ACHN (cell line): ENCODE data around the gene ZNF516.

ENCODE experiments used
- DNase-seq: peaks from one replicate; pipeline ENCODE4 v3.0.0-alpha.2; 2015
- in situ Hi-C: cut with HindIII; loops from 2 replicates; pipeline ENCODE4 v1.10.0; 2017; ENCODE audit warnings: low sequenced_read_pairs, low pct_ligation_motif_present, low pct_unique_long_range_greater_than_20kb

ZNF516 gene

DNA sequence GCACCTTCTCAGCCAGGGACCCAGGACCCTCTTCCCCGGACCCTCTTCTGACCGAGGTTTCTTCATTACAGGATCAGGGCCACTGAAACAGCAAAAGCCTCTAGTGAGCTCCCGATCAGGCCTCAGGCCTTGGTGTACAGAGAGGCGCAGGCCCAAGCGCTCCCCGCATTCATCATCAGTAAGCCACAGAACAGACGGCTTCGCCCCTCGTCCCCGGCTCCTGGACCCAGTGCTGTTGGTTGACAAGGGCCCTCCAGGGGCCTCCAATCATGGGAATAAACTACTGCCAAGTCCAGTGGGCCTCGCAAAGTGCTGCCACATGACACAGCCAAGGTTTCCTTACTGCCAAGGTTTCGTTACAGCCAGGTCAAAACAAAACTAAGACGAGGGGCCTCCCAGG lies 111.4 kb downstream of the ZNF516 start:
- in situ Hi-C loops = no loop called here

DNA sequence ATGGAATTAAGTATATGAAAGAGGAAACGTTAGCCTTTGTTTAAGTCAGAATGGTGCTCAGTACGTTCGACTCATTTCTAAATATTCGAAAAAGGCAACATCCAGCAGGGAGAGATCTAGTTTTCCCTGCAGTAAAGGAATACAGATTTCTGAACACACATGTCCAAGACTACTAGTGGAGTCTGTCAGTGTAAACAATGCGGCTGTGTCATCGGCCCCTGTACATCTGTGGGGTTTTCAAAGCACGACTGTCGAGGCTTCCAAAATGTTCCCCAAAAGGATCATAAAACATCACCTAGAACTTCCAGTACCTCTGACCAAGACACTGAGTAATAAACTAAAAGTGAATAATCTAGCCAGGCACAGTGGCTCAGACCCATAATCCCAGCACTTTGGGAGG lies 112.8 kb downstream of the ZNF516 start:
- in situ Hi-C loops = no loop called here
- DNase-seq = no peak

More for the DNA sequence above, 111.4 kb downstream of the ZNF516 start:
- DNase-seq = no peak

DNA sequence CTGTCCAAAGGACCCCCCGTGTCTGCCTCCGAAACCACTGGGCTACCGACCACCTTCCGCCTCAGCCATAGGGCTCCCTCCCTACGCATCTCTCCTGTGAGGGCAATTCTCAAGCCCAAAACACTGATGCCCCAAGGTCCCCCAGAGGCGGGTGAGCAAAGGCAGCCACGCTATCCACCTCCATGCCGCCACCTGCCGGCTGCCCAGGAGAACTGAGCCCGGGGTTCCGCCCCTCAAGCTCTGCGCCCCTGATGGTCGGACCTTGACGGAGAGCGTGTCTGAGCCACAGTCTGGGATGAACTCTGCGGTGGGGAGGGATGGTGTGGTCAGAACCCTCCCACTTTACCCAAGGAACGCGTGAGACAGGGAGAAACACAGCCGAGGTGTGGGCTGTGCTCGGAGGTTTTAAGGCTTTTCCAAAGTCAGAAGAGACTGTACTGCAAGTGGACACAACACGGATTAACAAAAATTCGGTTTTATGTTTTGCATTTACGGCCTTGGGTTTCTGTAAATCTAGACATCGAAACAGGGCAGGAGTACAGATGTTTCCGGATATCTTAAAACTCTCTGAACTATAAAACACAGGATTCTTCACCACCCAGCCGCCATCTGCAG lies 114.1 kb downstream of the ZNF516 start:
- no peak for DNase-seq
- in situ Hi-C loops = no loop called here

DNA sequence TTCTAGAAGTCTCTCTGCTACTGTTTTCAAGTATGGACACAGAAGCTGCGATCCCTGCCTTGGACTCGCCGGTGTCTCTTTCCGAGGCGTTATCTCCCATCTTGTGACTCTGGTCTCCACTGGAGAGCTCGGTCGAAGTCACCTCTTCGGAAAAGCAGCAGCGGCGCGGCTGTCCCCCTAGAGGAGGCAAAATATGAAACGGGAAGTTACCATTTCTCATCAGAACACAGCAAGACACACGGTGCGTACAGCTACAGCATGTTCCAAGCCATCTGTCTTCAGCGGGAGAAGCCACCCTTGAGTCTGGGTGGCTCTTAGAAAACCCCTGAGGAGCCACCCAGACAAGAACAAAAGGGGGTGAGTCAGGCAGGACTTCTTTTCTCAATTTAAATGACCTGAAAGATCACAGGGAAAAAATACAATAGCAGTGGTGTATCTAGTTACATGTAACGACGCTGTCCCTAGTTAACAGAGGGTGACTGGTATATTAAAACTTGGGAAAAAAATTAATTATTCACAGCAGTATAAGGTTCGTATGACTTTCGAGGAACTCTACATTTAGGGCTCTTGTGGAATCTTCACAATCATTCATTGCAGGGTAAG lies 114.8 kb downstream of the ZNF516 start:
- in situ Hi-C loops = no loop called here
- no peak for DNase-seq

DNA sequence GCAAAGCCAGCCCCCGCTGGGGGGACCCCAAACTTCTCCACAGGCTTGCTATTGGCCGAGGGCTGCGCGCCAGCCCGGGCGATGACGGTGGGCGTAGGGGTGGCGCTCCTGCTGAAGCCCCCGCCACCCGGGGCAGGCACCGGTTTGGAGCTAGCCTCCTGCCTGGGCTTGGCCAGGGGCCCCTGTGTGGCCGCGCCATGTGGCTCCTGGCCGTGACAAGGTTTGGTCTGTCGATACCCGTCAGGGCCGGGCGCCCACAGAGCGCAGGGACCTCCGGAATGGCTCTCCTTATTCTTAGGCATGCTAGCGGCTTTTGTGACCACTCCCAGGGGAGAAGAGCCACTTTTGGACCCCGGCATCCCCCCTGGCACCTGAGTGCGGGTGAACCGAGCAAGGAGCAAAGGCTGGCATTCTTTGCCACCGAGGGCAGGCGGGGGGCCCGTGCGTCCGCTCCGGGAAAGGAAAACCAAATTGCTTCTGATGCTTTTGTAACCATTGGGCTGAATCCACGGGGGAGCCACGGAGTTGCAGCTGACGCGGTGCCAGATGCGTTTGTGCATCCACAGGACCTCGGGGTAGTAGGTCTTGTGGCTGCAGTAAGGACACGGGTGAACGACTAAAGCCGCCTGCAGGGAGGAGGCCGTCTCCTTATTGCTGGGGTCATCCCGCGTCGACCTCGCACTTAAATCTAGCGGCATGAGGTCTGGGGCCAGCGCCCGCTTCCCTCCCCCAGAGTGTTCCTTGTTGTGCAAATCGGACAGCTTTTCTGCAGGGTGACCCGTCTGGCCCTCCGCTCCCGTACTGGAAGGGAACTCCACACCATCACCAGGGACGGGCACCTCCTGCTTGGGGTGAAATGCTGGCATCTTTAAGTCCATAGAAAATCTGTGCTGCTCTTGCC lies 115.6 kb downstream of the ZNF516 start:
- DNase-seq = no peak
- in situ Hi-C loops = no loop called here

DNA sequence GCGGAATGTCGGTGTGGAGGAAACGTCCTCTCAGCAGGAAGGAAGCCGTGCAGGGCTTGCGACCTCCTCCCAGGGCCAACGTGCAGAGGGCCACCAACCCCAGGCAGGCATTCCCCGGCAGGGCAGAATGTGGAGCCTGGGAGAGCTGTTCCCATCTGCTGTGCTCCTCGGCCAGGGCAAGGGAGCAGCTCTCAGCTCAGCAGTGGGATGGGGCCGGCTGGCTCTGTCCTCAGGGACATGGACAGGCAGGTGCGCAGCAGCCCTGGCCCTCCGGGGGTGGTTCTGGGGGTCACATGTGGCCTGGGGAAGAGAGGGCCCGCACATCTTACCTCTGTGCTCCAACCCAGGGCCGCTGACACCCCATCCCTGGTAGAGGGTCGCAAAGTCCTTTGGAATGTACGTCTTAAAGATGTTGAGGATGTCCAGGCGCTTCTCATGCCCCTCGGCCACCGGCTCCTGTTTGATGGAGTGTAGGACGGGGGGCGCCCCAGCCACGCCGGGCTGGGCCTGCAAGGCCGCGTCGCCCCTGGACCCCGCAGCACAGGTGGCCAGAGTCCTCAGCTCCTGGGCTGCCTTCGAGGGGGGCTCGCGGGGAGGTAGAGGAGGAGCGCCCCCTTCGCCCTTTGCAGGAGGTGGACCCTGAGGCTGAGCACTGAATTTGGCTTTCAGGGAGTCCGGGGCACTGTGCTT lies 116.4 kb downstream of the ZNF516 start:
- DNase-seq = no peak
- in situ Hi-C loops = no loop called here

DNA sequence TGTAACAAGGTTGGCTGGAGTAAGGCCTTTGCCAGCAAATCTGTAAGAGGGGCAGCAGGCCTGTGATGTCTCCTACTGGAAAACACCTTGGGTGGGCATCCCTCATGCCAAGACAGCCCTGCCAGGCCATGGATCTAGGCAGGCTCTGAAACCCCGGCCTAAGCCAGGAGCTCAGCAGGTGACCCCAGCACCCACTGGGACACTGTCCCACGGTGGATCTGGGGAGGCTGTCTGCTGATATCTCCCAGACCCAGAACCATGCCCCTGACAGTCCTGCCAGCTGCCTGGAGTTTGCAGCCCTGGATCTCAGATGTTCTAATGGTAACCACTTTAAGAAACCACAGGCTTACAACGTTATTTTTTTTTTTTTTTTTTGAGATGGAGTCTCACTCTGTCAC lies 117.7 kb downstream of the ZNF516 start:
- no peak for DNase-seq
- in situ Hi-C loops = no loop called here

DNA sequence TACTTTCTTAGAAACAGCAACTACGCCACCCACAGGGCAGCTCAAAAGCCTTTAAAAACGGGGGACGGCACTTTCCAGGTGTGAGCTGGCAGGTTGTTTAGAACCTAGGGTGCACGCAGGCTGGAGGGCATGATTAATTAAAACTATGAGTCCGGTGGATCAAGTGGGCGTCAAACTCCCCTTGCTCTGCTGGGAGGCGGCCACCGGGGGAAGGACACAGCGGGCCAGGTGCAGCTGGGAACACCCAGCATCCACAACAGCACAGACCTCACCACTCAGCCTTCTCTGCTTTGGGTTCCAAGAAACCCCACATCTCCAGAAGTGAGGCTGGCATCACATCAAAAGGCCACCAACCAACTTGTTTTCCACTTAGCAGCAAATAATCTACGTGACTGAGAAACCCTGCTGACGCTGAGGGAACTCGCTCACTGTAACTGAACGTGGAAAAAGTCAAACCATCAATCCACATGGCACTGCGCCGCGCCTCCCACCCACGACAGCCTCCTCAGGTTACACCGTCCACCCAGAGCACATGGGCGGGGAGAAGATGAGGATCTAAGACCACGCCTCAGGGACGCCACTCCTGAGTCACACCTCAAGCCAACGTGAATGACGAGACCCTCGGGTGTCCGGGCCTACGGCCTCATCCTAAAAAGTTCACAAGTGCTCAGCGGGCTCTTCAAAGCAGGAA lies 118.2 kb downstream of the ZNF516 start:
- in situ Hi-C loops = no loop called here
- DNase-seq = no peak

DNA sequence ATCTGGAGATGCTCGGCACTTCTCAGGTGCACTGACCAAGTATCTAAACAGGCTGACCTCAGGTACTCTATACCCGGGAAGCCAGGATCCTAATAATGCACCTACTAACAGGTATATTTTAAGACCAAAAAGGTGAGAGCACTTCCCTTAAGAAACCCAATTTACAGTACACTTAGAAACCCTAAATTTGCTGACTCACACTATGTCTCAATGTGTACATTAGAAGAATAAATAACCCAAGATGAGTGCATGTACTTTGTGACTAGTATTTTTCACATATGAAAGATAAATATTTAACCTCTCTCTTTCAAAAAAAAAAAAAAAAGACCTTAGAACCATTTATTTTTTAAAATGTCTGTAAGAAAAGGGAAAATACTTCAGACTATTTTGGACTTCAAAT lies 118.8 kb downstream of the ZNF516 start:
- in situ Hi-C loops = no loop called here
- no peak for DNase-seq

DNA sequence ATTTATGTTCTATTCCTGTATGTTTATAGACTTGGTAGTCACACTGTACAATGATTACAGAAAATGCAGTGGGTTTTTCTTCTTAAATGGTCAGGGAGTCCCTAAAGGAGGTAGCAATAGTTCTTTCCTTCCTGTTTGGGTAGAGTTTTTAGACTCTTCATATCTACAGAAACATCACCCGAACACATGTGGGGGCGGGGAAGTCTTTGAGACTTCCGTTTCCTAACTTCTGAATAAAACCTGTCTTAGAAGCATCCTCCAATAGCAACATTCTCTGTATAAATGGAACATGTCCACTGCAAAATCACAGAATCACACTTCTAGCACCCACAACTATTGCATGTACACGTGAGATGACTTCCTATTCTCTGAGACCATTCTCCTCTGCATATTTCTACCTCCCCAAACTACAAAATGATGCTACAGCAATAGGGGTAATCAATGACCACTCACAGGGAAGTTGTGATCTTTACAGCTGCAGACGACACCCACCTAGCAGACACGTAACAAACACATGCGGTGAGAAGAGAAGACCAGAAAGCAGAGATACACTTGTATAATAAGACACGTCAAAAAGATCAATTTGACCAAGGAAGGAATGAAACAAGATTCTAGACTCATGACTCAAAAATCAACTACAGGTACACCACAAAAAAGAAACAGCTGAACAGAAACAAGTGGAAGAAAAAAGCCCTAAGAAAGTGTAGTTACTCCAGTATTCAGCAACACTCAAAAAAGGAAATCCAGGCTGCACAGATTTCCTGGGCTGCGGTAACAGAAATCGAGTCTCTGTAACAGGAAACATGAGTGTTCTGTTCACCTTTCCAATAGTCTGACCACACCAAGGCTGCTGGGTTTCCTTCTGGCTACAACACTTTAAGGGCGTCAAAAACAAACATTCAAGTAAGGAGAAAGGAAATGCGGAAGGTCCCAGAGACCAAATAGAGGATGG lies 120.4 kb downstream of the ZNF516 start:
- DNase-seq = no peak

DNA sequence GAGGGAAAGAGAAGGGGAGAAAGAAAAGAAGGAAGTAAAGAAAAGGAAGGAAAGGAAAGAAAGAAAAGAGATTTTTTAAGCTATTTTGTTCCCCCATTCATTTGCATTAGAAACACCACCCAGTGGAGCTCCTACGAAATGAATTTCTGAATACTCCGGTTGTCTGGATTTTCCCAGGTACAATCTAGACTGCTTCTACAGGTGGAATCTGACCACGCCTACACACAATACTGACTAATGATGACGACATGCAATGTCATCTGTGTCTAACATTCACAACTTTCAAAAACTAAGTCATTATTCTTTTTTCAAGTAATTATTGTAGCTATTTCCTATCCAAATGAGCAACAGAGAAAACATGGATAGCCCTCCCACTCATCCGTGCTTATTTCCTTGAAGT lies 121.7 kb downstream of the ZNF516 start:
- in situ Hi-C loops = no loop called here
- no peak for DNase-seq

More for the DNA sequence above, 120.4 kb downstream of the ZNF516 start:
- in situ Hi-C loops = no loop called here

DNA sequence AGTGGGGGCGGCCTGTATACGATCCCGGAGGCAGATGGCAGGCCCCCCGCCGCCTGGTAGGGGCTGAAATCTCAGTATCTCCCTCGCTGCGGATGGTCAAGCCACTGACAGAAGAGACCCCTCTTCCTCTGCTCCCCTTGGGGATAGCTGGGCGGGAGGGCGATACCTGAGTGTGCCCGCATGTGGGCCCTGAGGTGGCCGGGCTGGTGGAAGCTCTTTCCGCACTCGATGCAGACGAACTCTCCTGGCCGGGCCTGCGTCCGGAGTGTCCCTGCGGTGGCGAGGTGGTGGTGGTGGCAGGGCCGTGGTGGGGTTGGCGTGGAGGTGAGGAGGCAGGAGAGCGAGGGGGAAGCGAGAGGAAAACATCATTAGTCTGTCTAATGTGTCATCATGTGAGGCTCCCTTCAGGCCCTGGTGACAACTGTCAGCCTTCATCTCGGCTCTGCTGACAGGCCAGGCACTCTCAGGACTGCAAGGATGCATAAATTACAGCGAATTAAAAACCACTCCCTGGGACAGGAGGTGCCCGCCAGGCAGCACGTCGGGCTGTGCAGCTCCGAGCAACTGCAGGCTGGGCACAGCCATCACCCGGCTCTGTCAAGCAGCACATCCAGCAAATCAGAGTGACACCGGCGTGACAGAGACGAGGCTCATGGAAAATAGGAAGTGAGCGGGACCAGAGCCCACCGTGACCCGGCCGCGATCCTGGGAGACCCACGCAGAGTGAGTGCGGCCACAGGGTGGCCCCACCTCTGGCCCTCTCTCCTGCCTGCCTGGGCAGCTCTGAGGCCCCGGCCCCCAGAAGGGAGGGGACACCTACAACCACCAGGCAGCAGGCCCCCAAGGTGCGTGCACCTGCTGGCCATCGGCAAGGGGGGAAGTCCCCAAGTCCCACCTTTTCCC lies 123.5 kb downstream of the ZNF516 start:
- DNase-seq = no peak
- in situ Hi-C loops = no loop called here

DNA sequence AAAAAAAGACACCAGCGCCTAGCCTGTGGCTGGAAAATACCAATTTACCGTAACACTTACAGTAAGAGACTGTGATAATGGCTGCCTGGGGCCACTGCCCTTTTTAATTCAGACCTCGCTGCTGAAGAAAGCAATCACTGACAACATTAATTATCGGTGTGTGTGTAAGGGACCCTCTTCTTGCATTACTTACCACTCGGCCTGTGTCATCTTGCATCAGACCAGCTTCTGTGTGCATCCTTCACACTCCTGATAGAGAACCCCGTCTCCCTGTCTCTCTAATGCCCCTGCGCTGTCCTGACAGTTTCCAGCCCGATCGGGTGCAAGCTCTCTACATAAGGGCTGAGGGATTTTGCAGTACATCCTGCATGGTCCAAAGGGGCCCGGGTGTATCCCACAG lies 124.4 kb downstream of the ZNF516 start:
- in situ Hi-C loops = no loop called here
- no peak for DNase-seq

DNA sequence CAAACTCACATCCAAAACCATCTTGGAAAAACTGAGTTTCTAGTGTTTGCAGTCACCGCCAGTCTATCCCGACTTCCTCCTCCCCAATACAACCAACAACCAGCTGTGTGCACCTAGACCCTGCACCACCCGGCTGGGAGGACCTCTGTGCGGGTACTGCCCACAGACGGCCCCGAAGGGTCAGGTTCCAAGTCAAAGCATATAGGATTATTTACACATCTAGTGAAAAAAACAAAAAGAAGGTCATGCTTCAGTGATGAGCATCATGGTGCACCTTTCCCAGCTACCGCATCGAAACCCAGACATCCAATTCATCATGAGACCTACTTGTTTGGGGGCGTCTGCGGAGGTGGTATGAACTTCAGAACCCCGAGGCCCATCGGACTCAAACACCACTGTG lies 124.8 kb downstream of the ZNF516 start:
- DNase-seq = no peak
- in situ Hi-C loops = no loop called here

DNA sequence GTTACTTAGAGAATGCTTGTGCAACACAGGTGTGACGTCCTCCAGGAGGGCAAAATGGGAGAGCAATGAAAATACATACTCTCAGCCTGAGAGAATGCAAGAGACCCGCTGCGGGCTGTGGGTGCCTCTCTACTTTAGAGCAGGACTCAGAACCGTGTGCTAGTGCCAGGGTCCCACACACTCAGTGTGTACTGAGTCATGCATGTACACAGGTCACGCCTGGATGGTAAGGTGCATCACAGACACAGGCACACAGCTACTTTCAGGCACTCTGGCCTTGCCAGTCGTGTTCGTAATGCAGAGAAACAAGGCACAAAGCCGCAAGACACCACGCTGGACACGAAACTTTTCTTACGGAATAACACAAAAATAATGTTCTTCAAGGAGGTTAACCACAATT lies 125.3 kb downstream of the ZNF516 start:
- DNase-seq = no peak
- in situ Hi-C loops = no loop called here

DNA sequence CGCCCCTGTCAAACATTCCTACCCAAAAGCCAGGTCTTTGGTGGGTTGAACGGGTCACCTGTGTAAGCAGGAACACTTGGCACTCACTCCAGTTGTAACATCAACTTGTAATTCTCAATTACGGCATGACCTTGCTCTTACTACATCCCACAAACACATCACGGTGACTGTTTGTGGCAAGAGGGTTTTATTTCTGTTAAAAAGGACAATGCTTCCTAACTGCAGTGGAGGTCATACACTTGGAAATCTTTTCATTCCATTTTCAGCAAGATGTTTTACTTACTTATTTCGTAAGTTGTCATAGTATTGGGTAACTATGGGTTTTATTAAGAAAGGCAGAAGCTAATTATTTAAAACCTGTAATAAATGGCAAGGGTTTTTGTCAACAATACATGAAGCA lies 126.1 kb downstream of the ZNF516 start:
- DNase-seq = no peak
- in situ Hi-C loops = no loop called here

DNA sequence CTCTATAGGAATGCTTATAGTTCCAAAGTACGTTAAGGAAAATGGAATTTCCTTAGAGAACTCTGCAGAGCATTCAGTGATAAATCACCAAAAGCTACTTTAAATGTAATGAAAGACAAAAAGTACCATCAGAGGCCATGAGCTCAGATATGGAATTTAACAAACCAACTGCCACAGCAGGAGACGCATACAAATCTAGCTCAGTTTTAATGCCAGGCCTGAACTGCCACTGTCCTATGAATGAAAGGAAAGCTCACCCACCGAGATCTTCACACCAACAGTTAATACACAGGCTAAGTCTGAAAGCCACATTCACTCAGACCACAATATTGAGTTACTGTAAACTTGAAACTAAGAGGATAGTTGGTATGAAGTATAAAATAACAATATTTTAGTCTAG lies 126.8 kb downstream of the ZNF516 start:
- no peak for DNase-seq
- in situ Hi-C loops = no loop called here
